SK-N-SH (cell line): ENCODE results near the gene SLC25A48. TPM values are rescaled to one million over a fixed set of nuclear protein-coding genes. Genes with fewer than 3 reads are reported as not detected.

Source experiments
- CTCF ChIA-PET: fragments of 300-600, 350-600 bp; formaldehyde crosslinking; extraction: SDS; loops from one replicate; lab custom pipeline; 2021; lab: Yijun Ruan, JAX
- POLR2A ChIA-PET: fragments of 350-600 bp; sonication (Branson Sonifier 250); formaldehyde crosslinking; extraction: SDS; loops from one replicate; lab custom pipeline; 2020; ENCODE audit warnings: antibody characterized with exemption, inconsistent platforms; lab: Yijun Ruan, JAX
- DNase-seq: peaks from one replicate; pipeline ENCODE4 v3.0.0; 2012
- H2AFZ ChIP-seq: fragments of 200-600 bp; sonication (generic); 2 replicates; pipeline ENCODE4 v1.8.1; 2016; ENCODE audit warnings: antibody characterized with exemption, mild to moderate bottlenecking, low read depth
- H3F3A ChIP-seq: fragments of 200-600 bp; sonication (generic); replicated peaks from 2 replicates; pipeline ENCODE3; 2016; ENCODE audit warnings: antibody characterized with exemption, mild to moderate bottlenecking; ENCODE audit not compliant: insufficient read depth
- H3K27ac ChIP-seq, 2 experiments: fragments of 200-500 bp in 1 of 2; fragments of 200-600 bp in 1 of 2; sonication (Bioruptor generic) in 1 of 2; sonication (generic), shearing (Covaris generic) in 1 of 2; 2 replicates each; pipeline versions ENCODE4 v1.5.1 to v1.6.1; 2014 to 2016; ENCODE audit warnings: low read depth in 2 of 2, inconsistent platforms in 1 of 2, low read length in 1 of 2, mild to moderate bottlenecking in 1 of 2, mixed read lengths in 1 of 2
- H3K27me3 ChIP-seq: fragments of 200-600 bp; sonication (generic), shearing (Covaris generic); 2 replicates; pipeline ENCODE4 v1.6.1; 2016; ENCODE audit warnings: mixed run types; ENCODE audit not compliant: insufficient read depth
- H3K36me3 ChIP-seq, 2 experiments: fragments of 200-500 bp in 1 of 2; fragments of 200-600 bp in 1 of 2; sonication (Bioruptor generic) in 1 of 2; sonication (generic) in 1 of 2; replicated peaks in 1 of 2; 2 replicates each; pipeline versions ENCODE3 to v1.5.1; 2014 to 2016; ENCODE audit warnings: low read length in 1 of 2, mild to moderate bottlenecking in 1 of 2; ENCODE audit not compliant: insufficient read depth in 2 of 2, control insufficient read depth in 1 of 2
- H3K4me1 ChIP-seq, 2 experiments: fragments of 200-500 bp in 1 of 2; fragments of 200-600 bp in 1 of 2; sonication (Bioruptor generic) in 1 of 2; sonication (generic), shearing (Covaris generic) in 1 of 2; 2 replicates each; pipeline versions ENCODE4 v1.5.1 to v1.6.1; 2014 to 2016; ENCODE audit warnings: low read depth in 1 of 2, low read length in 1 of 2, mixed run types in 1 of 2; ENCODE audit not compliant: insufficient read depth in 2 of 2, control insufficient read depth in 1 of 2
- H3K4me2 ChIP-seq: fragments of 200-600 bp; sonication (generic), shearing (Covaris generic); 2 replicates; pipeline ENCODE4 v1.6.1; 2017; ENCODE audit warnings: mixed run types
- H3K4me3 ChIP-seq, 2 experiments: fragments of 200-500 bp in 1 of 2; fragments of 200-600 bp in 1 of 2; sonication (Bioruptor generic) in 1 of 2; sonication (generic), shearing (Covaris generic) in 1 of 2; 2 replicates each; pipeline versions ENCODE4 v1.5.1 to v1.8.1; 2014 to 2016; ENCODE audit warnings: low read depth in 2 of 2, inconsistent platforms in 1 of 2, low read length in 1 of 2, mild to moderate bottlenecking in 1 of 2, mixed read lengths in 1 of 2, moderate library complexity in 1 of 2
- H3K79me2 ChIP-seq: fragments of 200-600 bp; sonication (generic); 2 replicates; pipeline ENCODE4 v1.8.1; 2017; ENCODE audit warnings: mild to moderate bottlenecking; ENCODE audit not compliant: insufficient read depth
- H3K9ac ChIP-seq: fragments of 200-600 bp; sonication (generic); 2 replicates; pipeline ENCODE4 v1.6.1; 2017; ENCODE audit warnings: mixed run types
- H3K9me2 ChIP-seq: fragments of 200-600 bp; sonication (generic); 2 replicates; pipeline ENCODE4 v1.6.1; 2017; ENCODE audit warnings: mixed run types
- H3K9me3 ChIP-seq: fragments of 200-600 bp; sonication (generic); 2 replicates; pipeline ENCODE4 v1.6.1; 2017; ENCODE audit warnings: mixed run types, mild to moderate bottlenecking, moderate library complexity
- H4K20me1 ChIP-seq: fragments of 200-600 bp; sonication (generic); 2 replicates; pipeline ENCODE4 v1.6.1; 2017; ENCODE audit warnings: mild to moderate bottlenecking, mixed run types; ENCODE audit not compliant: insufficient read depth
- EP300 ChIP-seq, 2 experiments: IDR thresholded peaks; 2 replicates each; pipeline versions ENCODE4 v1.4.0 to v1.6.1; 2012; ENCODE audit warnings: borderline replicate concordance in 1 of 2, low read depth in 1 of 2, low read length in 1 of 2
- EZH2phosphoT487 ChIP-seq: fragments of 200-600 bp; sonication (generic); IDR thresholded peaks from 2 replicates; pipeline ENCODE4 v1.6.1; 2017; ENCODE audit warnings: low read depth, mixed run types, mild to moderate bottlenecking, antibody characterized with exemption, moderate library complexity, borderline replicate concordance
- FOXJ3 ChIP-seq: sonication (generic); formaldehyde crosslinking; IDR thresholded peaks from 2 replicates; pipeline ENCODE4 v1.5.1; 2020; ENCODE audit warnings: mild to moderate bottlenecking, missing genetic modification reagents
- GATA2 ChIP-seq: sonication (generic); formaldehyde crosslinking; IDR thresholded peaks from 2 replicates; pipeline ENCODE4 v1.5.0; 2020; ENCODE audit warnings: mild to moderate bottlenecking, missing genetic modification reagents
- JUND ChIP-seq: IDR thresholded peaks from 2 replicates; pipeline ENCODE4 v1.4.0; 2012
- RCOR1 ChIP-seq: fragments of 150-350 bp; IDR thresholded peaks from 2 replicates; pipeline ENCODE4 v1.6.1; 2017; ENCODE audit warnings: antibody characterized with exemption, low read length
- TEAD4 ChIP-seq: IDR thresholded peaks from 2 replicates; pipeline ENCODE4 v1.4.0; 2012; ENCODE audit warnings: mild to moderate bottlenecking, borderline replicate concordance; ENCODE audit not compliant: insufficient read depth
- YY1 ChIP-seq: IDR thresholded peaks from 2 replicates; pipeline ENCODE4 v1.4.0; 2012; ENCODE audit warnings: low read depth, mild to moderate bottlenecking
- WGBS: methylation state at CpG from one replicate; pipeline ENCODE4 v1.1.6; 2017; ENCODE audit warnings: low lambda C conversion rate; 5-methylcytosine and 5-hydroxymethylcytosine counted together
- polyA plus RNA-seq, 3 experiments: library from polyadenylated mRNA; depleted of rRNA; stranded (reverse); fragments of >200 nt; gene quantifications; 2 replicates each; pipeline ENCODE4 v1.2.3, GENCODE V29; 2012
- TF ChIP-seq, protein P1 (sequence below): IDR thresholded peaks from 2 replicates; pipeline ENCODE4 v1.4.0; 2012; ENCODE audit warnings: low read depth, borderline replicate concordance
- TF ChIP-seq, protein P2 (sequence below): IDR thresholded peaks from 2 replicates; pipeline ENCODE4 v1.6.1; 2012; ENCODE audit warnings: mild to moderate bottlenecking, low read depth, low read length, moderate library complexity

The SLC25A48 gene
- polyA plus RNA-seq, 1 of the 3 experiments (the other 2 are of a cell fraction) = 0.23 TPM

DNA sequence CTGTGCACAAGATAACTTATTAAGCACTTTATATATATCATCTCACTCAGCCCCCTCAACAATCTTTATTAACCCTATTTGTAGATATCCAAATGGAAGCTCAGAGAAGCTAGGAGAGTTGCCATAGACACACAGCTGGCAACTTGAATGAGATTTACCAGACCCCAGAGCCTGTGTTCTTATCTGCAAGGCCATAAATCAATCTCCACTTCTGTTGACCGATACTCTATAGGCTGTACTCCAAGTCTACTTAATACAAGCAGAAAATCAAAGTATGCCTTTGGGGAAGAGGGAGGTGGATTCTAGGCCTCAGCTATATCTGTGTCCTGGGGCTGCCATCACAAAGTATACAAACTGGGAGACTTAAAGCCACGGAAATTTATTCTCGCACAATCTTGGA, 67.2 kb downstream of the SLC25A48 start:
- no peaks in the 10 kb centered on the region for H3K36me3 ChIP-seq
- H3K9ac ChIP-seq = no peak overlapping the region
- no peaks in the 10 kb centered on the region; the same call in 1 of the 2 replicates for H3K27me3 ChIP-seq
- TF ChIP-seq FOXJ3 (no peak), JUND (no peak), GATA2 (CRISPR knock-in tag) (no peak; the same call in 1 of the 2 replicates), YY1 (no peak)
- TF ChIP-seq, protein P1, sequence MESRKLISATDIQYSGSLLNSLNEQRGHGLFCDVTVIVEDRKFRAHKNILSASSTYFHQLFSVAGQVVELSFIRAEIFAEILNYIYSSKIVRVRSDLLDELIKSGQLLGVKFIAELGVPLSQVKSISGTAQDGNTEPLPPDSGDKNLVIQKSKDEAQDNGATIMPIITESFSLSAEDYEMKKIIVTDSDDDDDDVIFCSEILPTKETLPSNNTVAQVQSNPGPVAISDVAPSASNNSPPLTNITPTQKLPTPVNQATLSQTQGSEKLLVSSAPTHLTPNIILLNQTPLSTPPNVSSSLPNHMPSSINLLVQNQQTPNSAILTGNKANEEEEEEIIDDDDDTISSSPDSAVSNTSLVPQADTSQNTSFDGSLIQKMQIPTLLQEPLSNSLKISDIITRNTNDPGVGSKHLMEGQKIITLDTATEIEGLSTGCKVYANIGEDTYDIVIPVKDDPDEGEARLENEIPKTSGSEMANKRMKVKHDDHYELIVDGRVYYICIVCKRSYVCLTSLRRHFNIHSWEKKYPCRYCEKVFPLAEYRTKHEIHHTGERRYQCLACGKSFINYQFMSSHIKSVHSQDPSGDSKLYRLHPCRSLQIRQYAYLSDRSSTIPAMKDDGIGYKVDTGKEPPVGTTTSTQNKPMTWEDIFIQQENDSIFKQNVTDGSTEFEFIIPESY = no peak
- TF ChIP-seq, all 33 proteins: peak for 0
- WGBS = 16% methylated on average over 3 of the region's 3 CpGs
- DNase-seq = no peak
- H3K4me3 ChIP-seq = no peak overlapping the region
- H3K27ac ChIP-seq = no peak overlapping the region
- H3K9me3 ChIP-seq = no peaks in the 10 kb centered on the region
- H4K20me1 ChIP-seq = no peaks in the 10 kb centered on the region
- H3K4me1 ChIP-seq = peaks cover 0 to 3% of the 10 kb centered on the region in 2 experiments; a peak in 1 of 4 replicates
- no peak overlapping the region for H3K4me2 ChIP-seq
- no peaks in the 10 kb centered on the region for H3K9me2 ChIP-seq
- ChIA-PET POLR2A (no interaction called here), CTCF (interaction anchor here (0.9 to 1.5 kb wide), 2 partner anchors 310 to 461 kb away, joined by 3 to 4 read pairs; no protein-coding TSS in a partner anchor)
- no peaks in the 10 kb centered on the region for H3K79me2 ChIP-seq
- H3F3A ChIP-seq = no peaks in the 10 kb centered on the region
- H2AFZ ChIP-seq = no peak overlapping the region

DNA sequence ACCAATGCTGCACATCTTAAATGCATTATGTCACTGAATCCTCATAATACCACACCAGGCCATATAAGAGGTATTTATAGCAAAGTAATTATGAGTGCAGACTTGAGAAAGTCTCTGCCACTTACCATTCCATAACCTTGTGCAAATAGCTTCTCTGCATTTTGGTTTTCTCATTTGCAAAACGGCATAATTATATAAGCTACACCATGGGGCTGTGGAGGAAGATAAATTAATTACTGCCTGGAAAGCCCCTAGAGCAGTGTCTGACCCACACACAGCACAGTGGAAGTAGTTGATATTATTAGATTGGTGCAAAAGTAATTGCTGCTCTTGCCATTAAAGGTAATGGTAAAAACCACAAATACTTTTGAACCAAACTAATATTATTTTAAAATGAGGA, 70.7 kb downstream of the SLC25A48 start:
- Histone ChIP-seq H3K4me1 (peaks cover 0 to 3% of the 10 kb centered on the region in 2 experiments; a peak in 1 of 4 replicates), H3K36me3 (no peaks in the 10 kb centered on the region), H3K4me2 (no peak overlapping the region), H4K20me1 (no peaks in the 10 kb centered on the region), H3K9me2 (no peaks in the 10 kb centered on the region), H2AFZ (no peak overlapping the region), H3F3A (no peaks in the 10 kb centered on the region), H3K27me3 (peaks cover 10% of the 10 kb centered on the region; the same call in 1 of the 2 replicates), H3K9me3 (no peaks in the 10 kb centered on the region), H3K4me3 (no peak overlapping the region), H3K79me2 (no peaks in the 10 kb centered on the region), H3K27ac (no peak overlapping the region), H3K9ac (no peak overlapping the region)
- 4% methylated on average over 1 of the region's 1 CpG for WGBS
- no peak for TF ChIP-seq RCOR1
- TF ChIP-seq EZH2phosphoT487 = no peak
- no peak for TF ChIP-seq TEAD4
- no peak for TF ChIP-seq EP300 (IDR thresholded peaks at IDR 0.05; ENCODE audit: borderline replicate concordance in 1 of 2, low read depth in 1 of 2, low read length in 1 of 2)
- no peak for TF ChIP-seq FOXJ3
- TF ChIP-seq, protein P2, sequence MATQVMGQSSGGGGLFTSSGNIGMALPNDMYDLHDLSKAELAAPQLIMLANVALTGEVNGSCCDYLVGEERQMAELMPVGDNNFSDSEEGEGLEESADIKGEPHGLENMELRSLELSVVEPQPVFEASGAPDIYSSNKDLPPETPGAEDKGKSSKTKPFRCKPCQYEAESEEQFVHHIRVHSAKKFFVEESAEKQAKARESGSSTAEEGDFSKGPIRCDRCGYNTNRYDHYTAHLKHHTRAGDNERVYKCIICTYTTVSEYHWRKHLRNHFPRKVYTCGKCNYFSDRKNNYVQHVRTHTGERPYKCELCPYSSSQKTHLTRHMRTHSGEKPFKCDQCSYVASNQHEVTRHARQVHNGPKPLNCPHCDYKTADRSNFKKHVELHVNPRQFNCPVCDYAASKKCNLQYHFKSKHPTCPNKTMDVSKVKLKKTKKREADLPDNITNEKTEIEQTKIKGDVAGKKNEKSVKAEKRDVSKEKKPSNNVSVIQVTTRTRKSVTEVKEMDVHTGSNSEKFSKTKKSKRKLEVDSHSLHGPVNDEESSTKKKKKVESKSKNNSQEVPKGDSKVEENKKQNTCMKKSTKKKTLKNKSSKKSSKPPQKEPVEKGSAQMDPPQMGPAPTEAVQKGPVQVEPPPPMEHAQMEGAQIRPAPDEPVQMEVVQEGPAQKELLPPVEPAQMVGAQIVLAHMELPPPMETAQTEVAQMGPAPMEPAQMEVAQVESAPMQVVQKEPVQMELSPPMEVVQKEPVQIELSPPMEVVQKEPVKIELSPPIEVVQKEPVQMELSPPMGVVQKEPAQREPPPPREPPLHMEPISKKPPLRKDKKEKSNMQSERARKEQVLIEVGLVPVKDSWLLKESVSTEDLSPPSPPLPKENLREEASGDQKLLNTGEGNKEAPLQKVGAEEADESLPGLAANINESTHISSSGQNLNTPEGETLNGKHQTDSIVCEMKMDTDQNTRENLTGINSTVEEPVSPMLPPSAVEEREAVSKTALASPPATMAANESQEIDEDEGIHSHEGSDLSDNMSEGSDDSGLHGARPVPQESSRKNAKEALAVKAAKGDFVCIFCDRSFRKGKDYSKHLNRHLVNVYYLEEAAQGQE = no peak
- no peak for TF ChIP-seq JUND
- DNase-seq = no peak
- CTCF ChIA-PET = interaction anchor here (1.0 to 2.4 kb wide), 5 partner anchors 12 to 308 kb away, joined by 3 to 8 read pairs (median 4); no protein-coding TSS in a partner anchor
- POLR2A ChIA-PET = no interaction called here
